GM12878 (cell line): ENCODE measurements around the gene NFATC1.

Source experiments
- CEBPB ChIP-seq, 2 experiments: fragments of 150-350 bp in 1 of 2; IDR thresholded peaks; 2 replicates each; pipeline ENCODE4 v1.6.1; 2012 to 2014; ENCODE audit warnings: low read depth in 2 of 2, low read length in 2 of 2, borderline replicate concordance in 1 of 2, inconsistent platforms in 1 of 2
- CTCF ChIP-seq, 3 experiments: IDR thresholded peaks in 2 of 3; conservative IDR thresholded peaks in 1 of 3; 2 replicates each; pipeline ENCODE4 v1.5.1; 2011; ENCODE audit warnings: low read depth in 3 of 3, low read length in 3 of 3, mild to moderate bottlenecking in 3 of 3, control low read depth in 2 of 3, moderate library complexity in 2 of 3, inconsistent platforms in 1 of 3, mixed read lengths in 1 of 3; ENCODE audit not compliant: control insufficient read depth in 2 of 3, insufficient read depth in 1 of 3; ENCODE audit errors: extremely low read depth in 1 of 3
- FOS ChIP-seq: IDR thresholded peaks from 3 replicates; pipeline ENCODE4 v1.6.1; 2011; ENCODE audit warnings: borderline replicate concordance; ENCODE audit not compliant: insufficient read length; ENCODE audit errors: extremely low read depth
- GABPA ChIP-seq: IDR thresholded peaks from 2 replicates; pipeline ENCODE4 v1.6.1; 2014; ENCODE audit warnings: antibody characterized with exemption, low read depth, mild to moderate bottlenecking, inconsistent platforms
- MAX ChIP-seq: IDR thresholded peaks from 2 replicates; pipeline ENCODE4 v1.6.1; 2012; ENCODE audit warnings: low read depth, low read length, improper control_type of control experiment
- MEF2B ChIP-seq: fragments of 450-650 bp; IDR thresholded peaks from 2 replicates; pipeline ENCODE4 v1.6.1; 2018; ENCODE audit warnings: mild to moderate bottlenecking, moderate library complexity; ENCODE audit not compliant: partially characterized antibody, poor library complexity, severe bottlenecking
- MYC ChIP-seq: IDR thresholded peaks from 2 replicates; pipeline ENCODE4 v1.6.1; 2011; ENCODE audit warnings: mild to moderate bottlenecking, low read length, moderate library complexity, inconsistent platforms; ENCODE audit not compliant: insufficient read depth, insufficient replicate concordance, insufficient read length, severe bottlenecking
- NR2C2 ChIP-seq: IDR thresholded peaks from 2 replicates; pipeline ENCODE4 v1.6.1; 2011; ENCODE audit warnings: borderline replicate concordance, low read depth; ENCODE audit not compliant: control insufficient read depth, insufficient read length
- PKNOX1 ChIP-seq: fragments of 450-650 bp; IDR thresholded peaks from 2 replicates; pipeline ENCODE4 v1.6.1; 2016; ENCODE audit warnings: mild to moderate bottlenecking
- POLR2A ChIP-seq: IDR thresholded peaks from 2 replicates; pipeline ENCODE4 v1.6.1; 2011; ENCODE audit warnings: low read depth, mild to moderate bottlenecking, low read length
- RAD21 ChIP-seq: IDR thresholded peaks from 2 replicates; pipeline ENCODE4 v1.6.1; 2011; ENCODE audit warnings: mild to moderate bottlenecking, low read depth, low read length, moderate library complexity; ENCODE audit not compliant: insufficient read depth
- REST ChIP-seq: IDR thresholded peaks from 2 replicates; pipeline ENCODE4 v1.6.1; 2012; ENCODE audit warnings: mild to moderate bottlenecking, low read depth, low read length
- TAF1 ChIP-seq: IDR thresholded peaks from 2 replicates; pipeline ENCODE4 v1.6.1; 2011; ENCODE audit warnings: mild to moderate bottlenecking, low read depth, low read length, borderline replicate concordance
- ZNF274 ChIP-seq: IDR thresholded peaks from one replicate; pipeline ENCODE4 v1.8.0; 2011; ENCODE audit not compliant: insufficient read length, insufficient read depth

- TF ChIP-seq MYC (no peak), CTCF (IDR thresholded peaks at IDR 0.05 in 2 of 3, conservative IDR thresholded peaks at IDR 0.05 in 1 of 3; ENCODE audit: control insufficient read depth in 2 of 3, extremely low read depth in 1 of 3, insufficient read depth in 1 of 3, low read depth in 3 of 3, low read length in 3 of 3) (no peak), TAF1 (no peak), GABPA (no peak), PKNOX1 (no peak), POLR2A (no peak), CEBPB (IDR thresholded peaks at IDR 0.05; ENCODE audit: borderline replicate concordance in 1 of 2, low read depth in 2 of 2, low read length in 2 of 2) (no peak), MAX (no peak), NR2C2 (no peak), MEF2B (no peak), REST (no peak), FOS (no peak), RAD21 (no peak), ZNF274 (no peak)
Observed at GRCh38 chr18:79546781-79547272, 151.1 kb downstream of the NFATC1 start.
